ENCODE data around the gene DDX31. TPM values are rescaled to one million over a fixed set of nuclear protein-coding genes. Genes with fewer than 3 reads are reported as not detected.

Gene DDX31
- total RNA-seq, 1 experiment from 2014 or later = 28.4 TPM

GRCh38 chr9:132674485-132674884, 4.7 kb upstream of the DDX31 start:
- Histone ChIP-seq H3K79me2 (ENCODE audit: insufficient read depth, low read length) (peaks cover 56% of the 10 kb centered on the region), H3K27me3 (ENCODE audit: insufficient read depth, low read length) (no peaks in the 10 kb centered on the region), H3K4me2 (ENCODE audit: insufficient read depth, insufficient read length, low read length) (no peak overlapping the region), H2AK5ac (ENCODE audit: insufficient read length, low read length) (no peak overlapping the region), H3K27ac (ENCODE audit: insufficient read length, low read depth, low read length) (no peak overlapping the region), H4K91ac (ENCODE audit: insufficient read length, low read depth, low read length) (no peak overlapping the region), H2BK5ac (ENCODE audit: insufficient read length, low read length) (no peak overlapping the region), H3K23ac (ENCODE audit: insufficient read length, low read depth, low read length) (no peak overlapping the region), H2BK120ac (ENCODE audit: low read depth, low read length, poor library complexity, severe bottlenecking) (no peak overlapping the region), H3K23me2 (ENCODE audit: insufficient read length, low read depth, low read length, poor library complexity, severe bottlenecking) (peaks cover 5% of the 10 kb centered on the region), H3K56ac (ENCODE audit: insufficient read length, low read depth, low read length) (no peak overlapping the region), H3K79me1 (ENCODE audit: insufficient read depth, low read depth, low read length, poor library complexity, severe bottlenecking) (peaks cover 4% of the 10 kb centered on the region), H4K8ac (replicated peaks; ENCODE audit: insufficient read length, low read depth, low read length) (no peak overlapping the region), H3K9ac (ENCODE audit: extremely low read depth, insufficient read length, low read length) (no peak overlapping the region), H3K4me1 (ENCODE audit: insufficient read depth, low read length) (no peaks in the 10 kb centered on the region; the same call in 1 of the 2 replicates), H3K14ac (ENCODE audit: insufficient read depth, low read length) (no peak overlapping the region), H3T11ph (ENCODE audit: low read length) (no peak overlapping the region), H4K5ac (ENCODE audit: insufficient read length, low read depth, low read length) (no peak overlapping the region), H3K4ac (ENCODE audit: low read depth, low read length) (no peak overlapping the region), H3K9me3 (ENCODE audit: control insufficient read depth, low read depth, low read length) (no peaks in the 10 kb centered on the region), H3K18ac (ENCODE audit: insufficient read length, low read depth, low read length) (no peak overlapping the region), H2BK12ac (ENCODE audit: insufficient read length, low read depth, low read length) (no peak overlapping the region), H2AFZ (ENCODE audit: low read length) (no peak overlapping the region), H2BK20ac (ENCODE audit: low read depth, low read length, poor library complexity, severe bottlenecking) (no peak overlapping the region), H4K20me1 (ENCODE audit: control insufficient read depth, insufficient read depth, insufficient read length) (no peaks in the 10 kb centered on the region), H2BK15ac (ENCODE audit: low read depth, low read length) (no peak overlapping the region)
- H3K9me3 Mint-ChIP-seq = no peaks in the 10 kb centered on the region
- TF ChIP-seq, protein P1, sequence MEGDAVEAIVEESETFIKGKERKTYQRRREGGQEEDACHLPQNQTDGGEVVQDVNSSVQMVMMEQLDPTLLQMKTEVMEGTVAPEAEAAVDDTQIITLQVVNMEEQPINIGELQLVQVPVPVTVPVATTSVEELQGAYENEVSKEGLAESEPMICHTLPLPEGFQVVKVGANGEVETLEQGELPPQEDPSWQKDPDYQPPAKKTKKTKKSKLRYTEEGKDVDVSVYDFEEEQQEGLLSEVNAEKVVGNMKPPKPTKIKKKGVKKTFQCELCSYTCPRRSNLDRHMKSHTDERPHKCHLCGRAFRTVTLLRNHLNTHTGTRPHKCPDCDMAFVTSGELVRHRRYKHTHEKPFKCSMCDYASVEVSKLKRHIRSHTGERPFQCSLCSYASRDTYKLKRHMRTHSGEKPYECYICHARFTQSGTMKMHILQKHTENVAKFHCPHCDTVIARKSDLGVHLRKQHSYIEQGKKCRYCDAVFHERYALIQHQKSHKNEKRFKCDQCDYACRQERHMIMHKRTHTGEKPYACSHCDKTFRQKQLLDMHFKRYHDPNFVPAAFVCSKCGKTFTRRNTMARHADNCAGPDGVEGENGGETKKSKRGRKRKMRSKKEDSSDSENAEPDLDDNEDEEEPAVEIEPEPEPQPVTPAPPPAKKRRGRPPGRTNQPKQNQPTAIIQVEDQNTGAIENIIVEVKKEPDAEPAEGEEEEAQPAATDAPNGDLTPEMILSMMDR (conservative IDR thresholded peaks at IDR 0.05) = no peak
- no peak overlapping the region for H3K27ac Mint-ChIP-seq
- DNase-seq = no peak
- no peaks in the 10 kb centered on the region for H3K27me3 Mint-ChIP-seq (ENCODE audit: low read depth)
- H3K4me3 Mint-ChIP-seq = no peak overlapping the region
- H3K36me3 Mint-ChIP-seq (ENCODE audit: insufficient read depth in 1 of 3, low read depth in 3 of 3) = peaks cover 29 to 34% (median 32%) of the 10 kb centered on the region in 3 experiments
- no CpG with 5 or more reads among the region's 4 CpGs for WGBS (ENCODE audit: extremely low coverage, insufficient read length, low lambda C conversion rate)
- H3K4me1 Mint-ChIP-seq = peaks cover 21 to 22% of the 10 kb centered on the region in 2 experiments
